Lower leg skin (tissue), 4 donors: ENCODE results near the gene PMVK. TPM values are rescaled to one million over a fixed set of nuclear protein-coding genes. Genes with fewer than 3 reads are reported as not detected.

Source experiments
- DNase-seq, 2 donors: peaks; one replicate each; pipeline ENCODE4 v3.0.0-alpha.2; 2019; ENCODE audit warnings: low spot score in 2 of 2
- H3K4me3 ChIP-seq: fragments of 200-600 bp; sonication (generic); 2 replicates; pipeline ENCODE4 v1.5.1; 2017; ENCODE audit warnings: mild to moderate bottlenecking, low read depth; ENCODE audit not compliant: poor library complexity, severe bottlenecking
- POLR2A ChIP-seq, 2 donors: fragments of 450-650 bp; IDR thresholded peaks; one replicate each; pipeline ENCODE4 v1.6.1; 2016 to 2017; ENCODE audit warnings: antibody characterized with exemption in 2 of 2, mild to moderate bottlenecking in 1 of 2, moderate library complexity in 1 of 2
- WGBS, 2 donors: methylation state at CpG; one replicate each; pipeline ENCODE4 v1.1.5; 2018; 5-methylcytosine and 5-hydroxymethylcytosine counted together
- intact Hi-C: fragments of 100-400 bp; cut with DNase I; formaldehyde crosslinking; loops from one replicate; pipeline ENCODE4 v1.15.0; 2023; ENCODE audit warnings: low total_unique reads
- total RNA-seq, 4 donors: library from RNA; depleted of rRNA; stranded (reverse); fragments of >200 nt; gene quantifications; one replicate each; pipeline ENCODE4 v1.1.0, GENCODE V29; 2016
- TF ChIP-seq, protein P1 (sequence below), 3 donors: fragments of 450-650 bp; IDR thresholded peaks; one replicate each; pipeline ENCODE4 v1.5.1; 2016; ENCODE audit warnings: antibody characterized with exemption in 3 of 3, mild to moderate bottlenecking in 3 of 3, moderate library complexity in 2 of 3

The PMVK gene
- total RNA-seq, 4 donors from 2014 or later: 20.6 to 37.0 (median 33.3) TPM

DNA sequence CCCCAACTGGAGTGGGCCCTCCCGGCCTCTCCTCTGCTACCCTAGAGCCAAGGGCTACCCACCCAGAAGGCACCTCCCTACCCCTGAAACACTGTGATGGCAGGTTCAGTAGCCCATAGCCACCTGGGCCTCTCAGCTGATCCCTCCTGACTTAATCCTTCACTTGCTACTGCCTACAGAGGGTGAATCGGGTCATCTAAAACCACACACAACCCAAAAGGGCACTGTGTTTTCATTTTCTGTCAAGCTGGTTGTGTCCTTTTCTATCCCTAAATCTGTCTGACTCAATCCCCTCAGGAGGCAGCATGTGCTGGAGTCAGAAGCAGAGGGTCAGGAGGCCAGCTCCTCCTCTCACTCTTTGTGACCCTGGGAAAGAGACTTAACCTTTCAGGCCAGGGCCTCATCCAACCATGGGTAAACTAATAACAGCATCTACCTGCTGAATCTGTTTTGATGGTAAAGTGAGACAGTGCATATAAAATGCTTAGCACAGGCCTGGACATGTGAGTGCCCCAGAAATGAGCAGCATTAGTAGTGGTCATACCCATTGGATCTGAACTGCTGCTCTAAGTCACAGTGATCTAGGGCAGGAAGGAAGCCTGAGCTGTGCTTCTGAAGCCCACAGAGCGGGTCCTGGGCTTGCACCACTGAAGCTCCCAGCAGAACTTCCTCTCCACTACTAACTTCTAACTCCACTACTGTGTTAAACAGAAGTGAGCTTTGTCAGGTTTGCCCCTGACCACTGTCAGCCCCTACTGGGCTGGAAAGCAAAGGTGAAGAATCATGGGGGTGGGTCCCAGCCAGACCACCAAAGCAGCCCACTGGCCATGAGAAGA lies 11.0 kb downstream of the PMVK start:
- intact Hi-C loops: no loop called here
- no peak for DNase-seq
- WGBS, 2 donors: 91 to 97% methylated on average over 3 of the region's 3 CpGs
- no peak overlapping the region for H3K4me3 ChIP-seq
- TF ChIP-seq, protein P1, sequence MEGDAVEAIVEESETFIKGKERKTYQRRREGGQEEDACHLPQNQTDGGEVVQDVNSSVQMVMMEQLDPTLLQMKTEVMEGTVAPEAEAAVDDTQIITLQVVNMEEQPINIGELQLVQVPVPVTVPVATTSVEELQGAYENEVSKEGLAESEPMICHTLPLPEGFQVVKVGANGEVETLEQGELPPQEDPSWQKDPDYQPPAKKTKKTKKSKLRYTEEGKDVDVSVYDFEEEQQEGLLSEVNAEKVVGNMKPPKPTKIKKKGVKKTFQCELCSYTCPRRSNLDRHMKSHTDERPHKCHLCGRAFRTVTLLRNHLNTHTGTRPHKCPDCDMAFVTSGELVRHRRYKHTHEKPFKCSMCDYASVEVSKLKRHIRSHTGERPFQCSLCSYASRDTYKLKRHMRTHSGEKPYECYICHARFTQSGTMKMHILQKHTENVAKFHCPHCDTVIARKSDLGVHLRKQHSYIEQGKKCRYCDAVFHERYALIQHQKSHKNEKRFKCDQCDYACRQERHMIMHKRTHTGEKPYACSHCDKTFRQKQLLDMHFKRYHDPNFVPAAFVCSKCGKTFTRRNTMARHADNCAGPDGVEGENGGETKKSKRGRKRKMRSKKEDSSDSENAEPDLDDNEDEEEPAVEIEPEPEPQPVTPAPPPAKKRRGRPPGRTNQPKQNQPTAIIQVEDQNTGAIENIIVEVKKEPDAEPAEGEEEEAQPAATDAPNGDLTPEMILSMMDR (IDR thresholded peaks at IDR 0.05): no peak
- no peak for TF ChIP-seq POLR2A (IDR thresholded peaks at IDR 0.05)

DNA sequence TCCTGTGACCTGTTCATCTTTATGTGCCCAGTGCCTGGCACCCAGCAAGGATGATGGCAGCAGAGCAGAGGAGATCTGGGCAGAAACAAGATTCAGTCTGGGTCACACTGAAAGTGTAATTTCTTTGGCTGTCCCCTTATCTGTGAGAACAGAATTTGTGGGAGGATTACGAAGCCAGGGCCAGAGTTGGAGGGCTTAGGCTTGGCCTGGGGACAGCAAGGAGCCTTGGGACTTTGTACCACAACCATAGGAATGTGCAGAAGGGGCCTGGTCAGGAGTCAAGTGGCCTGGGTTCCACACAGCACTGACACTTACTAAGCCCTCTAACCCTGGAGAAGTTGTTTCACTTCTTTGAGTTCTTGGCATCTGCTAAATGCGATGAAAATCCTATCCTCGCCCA lies 12.8 kb downstream of the PMVK start:
- TF ChIP-seq POLR2A (IDR thresholded peaks at IDR 0.05): no peak
- TF ChIP-seq, protein P1 (IDR thresholded peaks at IDR 0.05): no peak
- no peak overlapping the region for H3K4me3 ChIP-seq
- DNase-seq: no peak
- intact Hi-C loops: no loop called here
- WGBS, 2 donors: 97 to 98% methylated on average over 3 of the region's 3 CpGs

DNA sequence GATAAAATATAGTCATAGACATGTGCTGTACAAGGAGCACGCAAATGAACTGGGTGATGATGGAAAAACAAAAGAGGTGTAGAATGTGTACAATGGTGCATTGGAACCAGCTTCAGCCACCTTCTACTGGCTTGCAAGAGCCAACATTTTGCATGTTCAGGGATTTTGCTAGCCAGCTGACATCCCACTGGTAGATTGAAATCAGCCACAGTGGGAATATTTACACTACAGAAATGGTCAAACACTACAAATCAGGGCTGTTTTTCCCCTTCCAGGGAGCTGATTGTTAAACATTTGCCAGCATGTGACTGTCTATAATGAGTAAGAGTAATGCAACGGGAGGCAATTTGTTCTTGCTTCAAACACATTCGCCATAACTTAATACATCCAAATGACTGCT lies 23.2 kb downstream of the PMVK start:
- no peak for DNase-seq
- 83 to 84% methylated on average over 3 of the region's 3 CpGs for WGBS, 2 donors
- intact Hi-C loops: no loop called here
- TF ChIP-seq, protein P1 (IDR thresholded peaks at IDR 0.05): no peak
- TF ChIP-seq POLR2A (IDR thresholded peaks at IDR 0.05): no peak
- H3K4me3 ChIP-seq: no peak overlapping the region

DNA sequence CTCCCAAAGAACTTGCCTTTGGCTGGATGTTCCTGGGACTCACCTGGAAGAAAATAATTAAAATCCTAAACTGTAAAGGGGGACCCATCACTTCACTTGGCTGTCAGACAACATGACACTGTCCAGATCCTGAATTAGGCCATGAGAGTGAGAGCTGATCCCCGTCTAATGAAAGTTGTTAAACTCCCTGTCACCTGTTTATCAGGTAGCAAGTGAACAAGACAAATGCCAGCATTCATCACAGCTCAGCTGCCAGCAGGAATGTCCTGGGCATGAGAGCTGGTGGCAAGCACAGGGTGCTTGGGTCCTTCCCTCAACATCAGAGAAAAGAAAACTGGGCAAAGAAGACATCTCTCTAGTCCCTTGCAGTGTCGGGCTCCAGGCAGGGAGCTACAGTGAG lies 23.8 kb downstream of the PMVK start:
- 82 to 93% methylated on average over 2 of the region's 2 CpGs for WGBS, 2 donors
- DNase-seq: peak in 1 of 2 donors; percentile 64
- no peak overlapping the region for H3K4me3 ChIP-seq
- TF ChIP-seq, protein P1 (IDR thresholded peaks at IDR 0.05): no peak
- no peak for TF ChIP-seq POLR2A (IDR thresholded peaks at IDR 0.05)
- intact Hi-C loops: no loop called here

DNA sequence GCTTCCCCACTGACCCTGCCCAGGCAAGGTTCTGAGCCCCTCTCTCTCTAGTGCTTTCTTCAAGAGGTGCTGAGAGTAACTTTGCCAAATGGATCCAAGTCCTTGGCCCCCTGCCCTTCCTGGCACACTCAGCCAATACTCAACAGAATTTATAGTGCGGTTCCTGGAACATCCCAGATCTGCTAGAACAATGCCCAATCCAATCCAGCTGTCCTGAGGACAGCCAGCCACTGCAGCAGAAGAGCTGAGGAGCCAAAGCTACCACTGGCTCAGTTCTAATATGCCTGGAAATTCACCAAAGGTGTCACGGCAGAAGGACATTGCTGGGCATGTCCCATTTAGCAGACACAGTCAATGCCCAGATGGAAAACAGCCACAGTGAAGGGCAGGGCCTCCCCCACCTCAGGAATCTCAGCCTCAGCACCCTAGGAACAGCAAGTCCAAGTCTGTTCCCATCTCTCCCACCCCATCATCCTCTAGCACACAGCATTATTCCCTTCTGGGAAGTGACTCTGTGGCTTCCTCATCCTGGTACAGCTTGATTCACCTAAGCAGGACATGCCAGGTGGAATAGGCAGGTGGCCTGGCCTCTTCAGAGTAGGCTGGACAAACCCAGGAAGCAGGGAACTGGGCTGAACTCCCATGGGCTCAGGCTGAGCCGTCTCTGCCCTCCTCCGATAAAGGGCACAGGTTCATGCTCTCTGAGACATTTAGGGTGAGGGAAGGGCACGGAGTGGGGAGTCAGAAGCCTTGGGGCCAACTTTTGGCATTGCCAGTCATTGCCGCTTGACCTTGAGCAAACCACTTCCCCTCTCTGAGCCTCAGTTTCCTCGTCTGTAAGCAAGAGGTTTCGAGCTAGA lies 24.6 kb downstream of the PMVK start:
- no peak for DNase-seq
- intact Hi-C loops: no loop called here
- 78 to 79% methylated on average over 8 of the region's 8 CpGs for WGBS, 2 donors
- H3K4me3 ChIP-seq: no peak overlapping the region
- TF ChIP-seq, protein P1 (IDR thresholded peaks at IDR 0.05): no peak
- no peak for TF ChIP-seq POLR2A (IDR thresholded peaks at IDR 0.05)
